Measurements from ENCODE around the gene CIDEC. TPM values are rescaled to one million over a fixed set of nuclear protein-coding genes. Genes with fewer than 3 reads are reported as not detected.

Gene CIDEC
- total and polyA plus RNA-seq, 2 of the 8 experiments (the other 6 are each of a cell fraction or from before 2014, with no cell fraction given) = not detected

DNA sequence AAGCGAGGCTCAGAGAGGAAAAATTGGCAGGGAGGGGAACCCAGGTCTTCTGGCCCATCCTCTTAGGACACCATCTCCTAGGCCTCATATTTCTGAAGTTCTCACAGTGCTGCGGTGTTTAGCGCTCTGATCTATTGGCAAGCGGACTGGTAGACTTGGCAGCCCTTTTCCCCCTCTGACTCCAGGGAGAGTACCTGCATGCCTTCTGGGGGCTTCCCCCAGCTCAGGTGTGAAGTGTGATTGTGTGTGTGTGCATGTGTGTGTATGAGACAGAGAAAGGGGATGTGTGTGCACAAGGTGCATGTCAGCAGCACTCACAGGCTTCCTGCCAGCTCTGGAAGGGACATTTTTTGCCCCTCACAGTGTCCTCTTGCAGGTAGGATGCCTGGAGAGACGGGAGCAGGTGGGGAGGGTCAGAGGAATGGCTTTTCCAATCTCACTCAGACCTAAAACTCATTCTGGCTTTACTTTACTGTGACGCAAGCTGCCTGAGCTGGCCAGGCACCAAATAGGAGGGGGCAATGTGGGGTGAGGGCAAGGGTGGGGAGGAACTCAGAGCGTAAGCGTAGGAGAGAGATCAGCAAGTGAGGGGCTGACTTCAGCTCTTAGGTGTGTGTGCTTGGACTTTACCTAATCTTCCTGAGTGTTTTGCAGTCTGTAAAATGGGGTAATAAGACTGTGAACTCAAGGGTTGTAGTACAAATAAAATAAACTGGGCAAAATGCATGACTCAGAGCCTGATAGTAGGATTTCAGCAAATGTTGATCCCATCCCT, 18.6 kb upstream of the CIDEC start:
- Histone ChIP-seq H4K91ac (replicated peaks; ENCODE audit: insufficient read length, low read length) (no peak overlapping the region), H3K4me2 (ENCODE audit: insufficient read depth in 1 of 2, low read depth in 2 of 2, low read length in 2 of 2) (no peak overlapping the region), H4K8ac (ENCODE audit: extremely low read depth, insufficient read depth, low read length) (no peak overlapping the region), H3K56ac (replicated peaks; ENCODE audit: insufficient read length, low read depth, low read length) (no peak overlapping the region), H3K36me3 (ENCODE audit: control insufficient read depth in 2 of 4, insufficient read depth in 4 of 4, low read length in 3 of 4) (peaks cover 0 to 4% (median 2%) of the 10 kb centered on the region in 4 experiments; a peak in 4 of 8 replicates), H3K9ac (replicated peaks in 1 of 4; ENCODE audit: extremely low read depth in 1 of 4, low read depth in 3 of 4, low read length in 3 of 4) (no peak overlapping the region), H3K79me1 (ENCODE audit: low read depth, low read length) (no peaks in the 10 kb centered on the region), H3K23me2 (ENCODE audit: low read depth, low read length) (no peaks in the 10 kb centered on the region), H3K79me2 (ENCODE audit: control insufficient read depth in 1 of 2, insufficient read depth in 2 of 2, low read length in 2 of 2) (no peaks in the 10 kb centered on the region), H2BK5ac (ENCODE audit: low read depth, low read length) (no peak overlapping the region), H2AFZ (ENCODE audit: low read length) (no peak overlapping the region), H4K5ac (ENCODE audit: insufficient read length, low read depth, low read length) (no peak overlapping the region), H2BK15ac (ENCODE audit: low read length) (no peak overlapping the region), H3K9me3 (ENCODE audit: insufficient read depth in 2 of 2, low read depth in 1 of 2, low read length in 1 of 2) (no peaks in the 10 kb centered on the region), H2BK120ac (replicated peaks; ENCODE audit: low read depth, low read length) (no peak overlapping the region), H2BK12ac (ENCODE audit: low read depth, low read length) (no peak overlapping the region), H3K27ac (ENCODE audit: low read depth, low read length) (no peak overlapping the region), H2BK20ac (ENCODE audit: low read length) (no peak overlapping the region), H2AK5ac (ENCODE audit: low read depth, low read length) (no peak overlapping the region), H3K18ac (ENCODE audit: extremely low read depth, low read length) (no peak overlapping the region), H4K20me1 (replicated peaks in 1 of 2; ENCODE audit: control insufficient read depth in 1 of 2, insufficient read depth in 2 of 2, low read length in 2 of 2) (no peaks in the 10 kb centered on the region), H3K27me3 (replicated peaks in 1 of 4; ENCODE audit: control insufficient read depth in 3 of 4, extremely low read depth in 1 of 4, insufficient read depth in 3 of 4, low read length in 3 of 4) (no peaks in the 10 kb centered on the region), H3K23ac (ENCODE audit: insufficient read length) (no peak overlapping the region), H3K14ac (ENCODE audit: insufficient read length) (no peak overlapping the region), H3K4ac (replicated peaks; ENCODE audit: insufficient read length, low read depth, low read length) (no peak overlapping the region), H3K4me3 (ENCODE audit: extremely low read depth in 1 of 4, insufficient read depth in 2 of 4, low read depth in 3 of 4, low read length in 4 of 4) (no peak overlapping the region), H3K4me1 (replicated peaks in 1 of 4; ENCODE audit: control insufficient read depth in 3 of 4, insufficient read depth in 4 of 4, low read length in 3 of 4) (peaks cover 5 to 14% (median 11%) of the 10 kb centered on the region in 4 experiments)
- DNase-seq (ENCODE audit: low read depth in 1 of 2, low spot score in 2 of 2) = no peak
- CTCF ChIA-PET (ENCODE audit: partially characterized antibody) = interaction anchor here (1.1 kb wide), 2 partner anchors 48 to 79 kb away, joined by 3 read pairs; no protein-coding TSS in a partner anchor
- POLR2A ChIA-PET (ENCODE audit: partially characterized antibody) = interaction anchor here (1.4 kb wide), 1 partner anchor 22 kb away, joined by 6 read pairs; no protein-coding TSS in a partner anchor
- FAIRE-seq = no peak
- WGBS, 2 experiments (ENCODE audit: extremely low coverage in 1 of 2, insufficient coverage in 1 of 2, insufficient read length in 1 of 2, insufficient replicate concordance in 2 of 2, low coverage in 1 of 2, low lambda C conversion rate in 2 of 2, missing lambda C conversion rate in 1 of 2) = 87% methylated on average over 8 of the region's 8 CpGs; no CpG with 5 or more reads in 1 of the 2 experiments
- TF ChIP-seq CTBP2 (IDR thresholded peaks at IDR 0.05; ENCODE audit: borderline replicate concordance, insufficient read depth, insufficient read length, low read length) (no peak), CBX8 (IDR thresholded peaks at IDR 0.05; ENCODE audit: borderline replicate concordance, low read depth, low read length) (no peak), EGR1 (IDR thresholded peaks at IDR 0.05; ENCODE audit: borderline replicate concordance, low read depth, low read length) (no peak), CHD1 (IDR thresholded peaks at IDR 0.05; ENCODE audit: low read depth, low read length) (no peak), SP4 (IDR thresholded peaks at IDR 0.05; ENCODE audit: low read length) (no peak), SIX5 (IDR thresholded peaks at IDR 0.05; ENCODE audit: low read depth, low read length) (no peak), ZNF274 (IDR thresholded peaks at IDR 0.05; ENCODE audit: borderline replicate concordance, extremely low read depth, low read length) (no peak), SP2 (IDR thresholded peaks at IDR 0.05; ENCODE audit: low read length) (no peak)

All from H1 (cell line).